Measurements from ENCODE around the gene ADAMTS4.
"Not testable (repeated sequence)": the region's sequence is repeated elsewhere in the genome, so short reads cannot be mapped to it uniquely, and the experiment has no call there.

The ADAMTS4 gene

GRCh38 chr1:161226320-161226711 lies 27.5 kb upstream of the ADAMTS4 start:
- in situ Hi-C loops (cut with HindIII; ENCODE audit: low sequenced_read_pairs): no loop called here
- no peak for DNase-seq (ENCODE audit: low read depth, low spot score)
- no peak for TF ChIP-seq CTCF (IDR thresholded peaks at IDR 0.05; ENCODE audit: low read depth, low read length)
- peak overlapping the region; percentile 87 for H3K4me3 ChIP-seq (ENCODE audit: low read depth, low read length)

- peak within 1 kb of the TSS; percentile 87 for H3K4me3 ChIP-seq (ENCODE audit: low read depth, low read length)
- peak; percentile 71 for TF ChIP-seq CTCF (IDR thresholded peaks at IDR 0.05; ENCODE audit: low read depth, low read length)
- peak; percentile 100 for DNase-seq (ENCODE audit: low read depth, low spot score)
- in situ Hi-C loops (cut with HindIII; ENCODE audit: low sequenced_read_pairs): no loop called here
Measured at GRCh38 chr1:161225534-161226319, 26.9 kb upstream of the ADAMTS4 start, which contains the start of gene TOMM40L. TOMM40L (plus strand) TSS chr1:161226060; CDS start chr1:161226490, 430 bp downstream.

GRCh38 chr1:161225178-161225533 lies 26.3 kb upstream of the ADAMTS4 start:
- TF ChIP-seq CTCF (IDR thresholded peaks at IDR 0.05; ENCODE audit: low read depth, low read length): no peak
- in situ Hi-C loops (cut with HindIII; ENCODE audit: low sequenced_read_pairs): no loop called here
- DNase-seq (ENCODE audit: low read depth, low spot score): no peak
- no peak overlapping the region for H3K4me3 ChIP-seq (ENCODE audit: low read depth, low read length)

GRCh38 chr1:161224695-161225087 lies 25.8 kb upstream of the ADAMTS4 start:
- in situ Hi-C loops (cut with HindIII; ENCODE audit: low sequenced_read_pairs): loop anchor here (25.0 kb wide), 1 partner anchor 138 kb away; the partner anchor contains the start of gene CFAP126
- DNase-seq (ENCODE audit: low read depth, low spot score): not testable (repeated sequence)

GRCh38 chr1:161223805-161224694 lies 25.2 kb upstream of the ADAMTS4 start:
- no peak overlapping the region for H3K4me3 ChIP-seq (ENCODE audit: low read depth, low read length)
- no peak for DNase-seq (ENCODE audit: low read depth, low spot score)
- no peak for TF ChIP-seq CTCF (IDR thresholded peaks at IDR 0.05; ENCODE audit: low read depth, low read length)
- in situ Hi-C loops (cut with HindIII; ENCODE audit: low sequenced_read_pairs): loop anchor here (25.0 kb wide), 1 partner anchor 138 kb away; the partner anchor contains the start of gene CFAP126

More at GRCh38 chr1:161224695-161225087, 25.8 kb upstream of the ADAMTS4 start:
- not testable (repeated sequence) for H3K4me3 ChIP-seq (ENCODE audit: low read depth, low read length)

GRCh38 chr1:161222175-161223019 lies 23.5 kb upstream of the ADAMTS4 start:
- in situ Hi-C loops (cut with HindIII; ENCODE audit: low sequenced_read_pairs): loop anchor here (25.0 kb wide), 1 partner anchor 140 kb away; the partner anchor contains the start of gene CFAP126

More at GRCh38 chr1:161222175-161223019, 23.5 kb upstream of the ADAMTS4 start:
- no peak overlapping the region for H3K4me3 ChIP-seq (ENCODE audit: low read depth, low read length)
- no peak for TF ChIP-seq CTCF (IDR thresholded peaks at IDR 0.05; ENCODE audit: low read depth, low read length)
- no peak for DNase-seq (ENCODE audit: low read depth, low spot score)
